Measurements from ENCODE around the gene IDUA.
"Not testable (repeated sequence)": the region's sequence is repeated elsewhere in the genome, so short reads cannot be mapped to it uniquely, and the experiment has no call there.

The IDUA gene

DNA sequence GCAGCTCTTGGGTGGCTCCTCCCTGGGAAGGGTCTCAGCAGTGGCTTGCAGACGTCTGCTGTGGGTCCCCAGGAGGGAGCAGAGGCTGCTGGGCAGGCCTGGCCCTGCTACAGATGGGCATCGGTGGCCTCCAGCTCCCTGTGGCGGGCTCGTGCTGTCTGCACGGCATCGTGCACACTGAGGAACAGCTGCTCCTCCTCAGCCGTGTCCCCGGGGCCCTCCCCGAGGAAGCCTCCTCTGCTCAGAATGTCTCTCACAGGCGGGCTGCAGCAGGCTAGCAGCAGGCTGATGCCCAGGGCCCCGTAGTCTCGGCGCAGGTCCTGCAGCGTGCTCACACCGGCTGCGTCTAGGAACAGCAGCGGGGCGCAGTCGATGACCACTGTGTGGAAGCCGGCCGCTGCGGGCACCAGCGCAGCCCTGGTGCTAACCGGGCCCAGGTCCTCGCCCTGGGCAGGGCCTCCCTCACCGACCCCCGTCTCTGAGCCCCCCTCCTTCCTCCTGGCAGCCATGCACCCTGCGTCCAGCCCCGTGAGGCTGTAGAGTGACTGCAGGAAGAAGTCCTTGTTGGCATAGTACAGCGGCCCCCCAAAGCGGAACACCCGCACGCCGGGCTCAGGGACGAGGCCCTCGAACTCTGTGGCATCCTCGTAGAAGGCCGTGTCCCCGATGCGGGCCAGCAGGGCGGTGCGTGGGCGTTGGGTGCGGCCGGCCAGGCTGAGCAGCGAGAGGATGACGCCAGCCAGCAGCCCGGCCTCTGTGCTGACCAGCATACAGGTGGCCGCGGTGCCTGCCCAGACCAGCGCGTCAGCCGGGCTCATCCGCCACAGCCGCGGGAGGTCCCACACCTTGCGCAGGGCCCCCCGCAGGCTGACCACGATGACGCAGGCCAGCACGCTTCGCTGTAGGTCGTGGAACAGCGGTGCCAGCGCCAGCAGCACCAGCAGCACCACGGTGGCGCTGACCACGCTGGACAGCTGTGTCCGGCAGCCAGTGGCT lies 2.2 kb downstream of the IDUA start:
- DNase-seq, result no peak

DNA sequence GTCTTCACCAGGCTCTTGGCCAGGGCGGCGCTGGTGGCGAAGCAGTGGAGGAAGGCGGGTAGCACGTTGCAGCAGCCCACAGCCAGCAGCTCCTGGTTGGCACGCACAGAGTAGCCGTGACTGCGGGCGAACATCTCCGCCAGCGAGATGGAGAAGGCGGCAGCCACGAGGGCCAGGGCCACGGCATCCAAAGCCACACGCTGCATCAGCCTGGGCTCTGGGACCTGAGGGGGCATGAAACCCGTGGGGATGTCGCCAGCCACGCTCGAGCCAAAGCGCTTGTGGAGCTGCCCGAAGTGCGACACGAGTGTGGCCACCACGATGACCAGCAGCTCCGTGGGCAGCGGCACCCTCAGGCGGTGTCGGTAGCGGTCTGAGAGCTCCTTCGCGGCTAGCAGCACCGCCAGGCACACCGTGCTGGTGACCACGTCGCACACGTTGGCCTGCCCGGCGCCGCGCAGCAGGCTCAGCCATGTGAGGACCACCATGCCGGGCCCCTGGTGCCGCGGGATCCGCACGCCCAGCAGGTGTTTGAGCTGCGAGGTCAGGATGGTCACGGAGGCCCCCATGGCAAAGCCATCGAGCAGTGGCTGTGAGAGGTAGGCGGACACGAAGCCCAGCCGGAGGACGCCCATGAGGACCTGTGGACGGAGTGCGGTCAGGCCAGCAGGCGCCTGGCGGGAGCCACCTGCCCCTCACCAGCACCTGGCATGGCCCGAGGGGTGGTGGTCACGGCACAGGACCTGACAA lies 3.1 kb downstream of the IDUA start:
- no peak for DNase-seq

- no peak for DNase-seq
Measured at GRCh38 chr4:990746-991367, 4.0 kb downstream of the IDUA start.

DNA sequence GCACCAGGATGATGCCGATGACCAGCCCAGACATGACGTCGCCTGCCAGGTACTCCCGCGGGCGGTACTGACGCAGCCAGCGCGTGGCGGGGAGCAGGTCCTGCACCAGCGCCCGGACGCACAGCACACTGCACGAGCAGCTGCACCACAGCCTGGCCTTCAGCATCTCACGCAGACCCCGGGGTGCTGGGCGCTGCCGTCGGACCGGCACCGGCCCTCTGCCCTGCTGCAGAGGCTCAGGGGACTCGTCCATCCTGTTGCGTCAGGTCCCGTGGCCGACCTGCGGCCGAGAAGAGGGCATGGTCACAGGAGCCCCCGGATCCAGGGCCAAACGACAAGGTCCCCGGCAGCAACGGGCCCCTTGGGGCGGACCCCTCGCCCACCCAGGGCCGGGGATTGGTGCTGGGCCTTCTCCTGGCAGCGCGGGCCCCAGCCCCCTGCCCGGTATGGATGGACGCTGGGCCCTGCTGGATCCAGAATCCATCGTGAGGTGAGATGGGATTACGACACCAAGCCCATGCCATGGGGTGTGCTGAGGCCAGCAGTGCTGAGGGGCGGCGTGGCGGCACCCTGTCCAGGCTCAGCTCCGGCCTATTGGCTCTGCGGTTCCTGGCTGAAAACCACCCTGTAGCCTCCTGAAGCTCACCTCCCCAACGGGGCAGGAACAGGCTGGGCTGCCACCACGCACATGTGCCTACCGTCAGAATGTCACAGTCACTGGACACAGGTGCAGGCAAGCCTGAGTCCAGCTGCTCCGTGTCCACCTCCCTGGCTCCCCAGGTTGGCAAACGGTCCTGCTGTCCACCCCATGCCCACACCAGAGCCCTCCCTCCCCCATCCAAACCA lies 4.8 kb downstream of the IDUA start:
- DNase-seq, result no peak

DNA sequence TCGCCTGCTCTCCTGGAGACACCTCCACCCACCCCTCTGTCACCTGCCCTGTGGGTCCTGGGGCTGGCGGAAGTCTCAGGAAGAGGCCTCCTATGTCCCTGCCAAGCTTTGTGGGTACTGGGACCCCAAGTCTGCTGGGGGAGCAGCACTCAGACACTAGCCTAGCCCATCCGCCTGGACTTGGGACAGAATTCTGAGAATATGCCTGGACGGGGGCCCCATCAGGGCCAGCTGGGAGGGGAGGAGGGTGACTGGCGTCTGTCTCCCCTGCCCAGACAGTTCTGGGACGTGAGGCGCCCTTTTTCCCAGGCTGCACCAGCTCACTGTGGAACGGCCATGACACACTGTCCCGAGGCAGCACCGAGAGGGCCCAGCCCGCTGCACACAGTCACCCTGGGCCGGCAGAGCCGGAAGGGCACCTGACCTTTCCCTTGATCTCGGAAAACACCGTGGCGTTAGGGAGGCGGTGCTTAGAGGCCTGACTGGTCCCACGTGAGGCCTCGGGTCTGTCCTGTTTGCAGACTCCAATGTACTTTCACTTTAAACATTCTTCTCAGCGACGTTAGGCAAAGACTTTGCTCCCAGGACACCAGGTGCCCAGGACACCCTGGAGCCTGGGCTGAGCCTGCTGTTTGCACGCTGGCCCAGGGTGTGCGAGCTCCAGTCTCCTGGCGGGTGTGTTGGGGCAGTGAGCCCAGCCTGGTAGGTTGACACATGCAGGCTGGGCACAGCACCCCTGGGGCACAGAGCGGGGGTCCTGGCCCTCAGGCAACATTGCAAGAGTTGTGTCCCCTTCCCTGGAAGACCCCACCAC lies 5.7 kb downstream of the IDUA start:
- no peak for DNase-seq

- DNase-seq, result no peak
Measured at GRCh38 chr4:993111-994029, 6.5 kb downstream of the IDUA start, which contains the start of gene SLC26A1. Gene SLC26A1, minus strand, starts transcription at chr4:993404. Its CDS starts 1,701 bp downstream, at chr4:991703.

- DNase-seq, result no peak
Measured at GRCh38 chr4:995311-996026, 8.6 kb downstream of the IDUA start.

GRCh38 chr4:996030-996996 lies 9.5 kb downstream of the IDUA start:
- no peak for DNase-seq

- DNase-seq, result no peak
Measured at GRCh38 chr4:996997-997374, 10.1 kb downstream of the IDUA start.

GRCh38 chr4:997375-998071 lies 10.7 kb downstream of the IDUA start:
- DNase-seq, result no peak

- no peak for DNase-seq
Measured at GRCh38 chr4:998096-998691, 11.3 kb downstream of the IDUA start.

- DNase-seq, result not testable (repeated sequence)
Measured at GRCh38 chr4:999240-999863, 12.5 kb downstream of the IDUA start.

- DNase-seq, result no peak
Measured at GRCh38 chr4:999882-1000425, 13.1 kb downstream of the IDUA start.

- DNase-seq, result no peak
Measured at GRCh38 chr4:1000686-1001260, 13.9 kb downstream of the IDUA start.

DNA sequence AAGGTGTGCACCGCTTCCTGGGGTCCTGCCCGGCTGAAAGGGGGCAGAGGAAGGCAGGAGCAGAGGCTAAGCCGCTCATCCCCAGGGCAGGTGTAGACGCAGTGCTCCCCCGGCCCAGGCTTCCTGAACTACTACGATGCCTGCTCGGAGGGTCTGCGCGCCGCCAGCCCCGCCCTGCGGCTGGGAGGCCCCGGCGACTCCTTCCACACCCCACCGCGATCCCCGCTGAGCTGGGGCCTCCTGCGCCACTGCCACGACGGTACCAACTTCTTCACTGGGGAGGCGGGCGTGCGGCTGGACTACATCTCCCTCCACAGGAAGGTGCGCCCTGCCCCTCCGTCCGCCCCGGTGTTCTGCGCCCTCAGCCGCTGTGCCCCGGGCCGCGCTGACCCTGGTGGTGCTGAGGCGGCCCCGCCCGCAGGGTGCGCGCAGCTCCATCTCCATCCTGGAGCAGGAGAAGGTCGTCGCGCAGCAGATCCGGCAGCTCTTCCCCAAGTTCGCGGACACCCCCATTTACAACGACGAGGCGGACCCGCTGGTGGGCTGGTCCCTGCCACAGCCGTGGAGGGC lies 14.8 kb downstream of the IDUA start:
- DNase-seq, result no peak

DNA sequence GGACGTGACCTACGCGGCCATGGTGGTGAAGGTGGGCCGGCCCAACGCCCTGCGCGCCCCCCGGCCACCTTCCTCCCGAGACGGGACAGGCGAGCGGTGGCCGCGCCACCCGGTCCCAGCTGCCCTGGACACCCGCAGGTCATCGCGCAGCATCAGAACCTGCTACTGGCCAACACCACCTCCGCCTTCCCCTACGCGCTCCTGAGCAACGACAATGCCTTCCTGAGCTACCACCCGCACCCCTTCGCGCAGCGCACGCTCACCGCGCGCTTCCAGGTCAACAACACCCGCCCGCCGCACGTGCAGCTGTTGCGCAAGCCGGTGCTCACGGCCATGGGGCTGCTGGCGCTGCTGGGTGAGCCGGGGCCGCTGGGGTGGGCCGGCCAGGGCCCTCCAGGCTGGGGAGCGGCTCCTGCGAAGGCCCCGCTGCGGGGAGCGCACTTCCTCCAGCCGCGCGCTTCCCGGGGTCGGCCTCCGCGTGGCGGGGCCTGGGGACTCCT lies 15.3 kb downstream of the IDUA start:
- no peak for DNase-seq
